ENCODE measurements around the gene DCDC2.
A peak's percentile ranks its signal among the peaks of the same experiment; 100 is the strongest.
"Not testable (repeated sequence)": the region's sequence is repeated elsewhere in the genome, so short reads cannot be mapped to it uniquely, and the experiment has no call there.

Gene DCDC2

DNA sequence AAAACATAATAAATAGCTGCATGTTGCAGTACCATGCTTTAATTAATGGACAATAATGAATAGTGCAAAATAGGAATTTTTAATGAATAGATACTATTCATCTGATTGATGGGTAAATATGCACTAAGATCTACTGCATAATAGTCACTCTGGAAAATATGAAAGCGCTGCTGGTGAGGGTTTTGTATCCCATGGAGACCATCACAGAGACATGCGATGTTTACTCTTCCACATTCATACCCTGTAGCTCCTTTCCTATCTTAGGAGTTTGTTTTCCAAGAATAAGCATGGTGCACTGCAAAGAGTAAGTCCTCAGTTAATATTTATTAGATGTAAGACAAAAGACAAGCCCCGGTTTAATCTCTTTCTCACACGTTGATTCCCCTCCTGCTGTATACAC is 150.4 kb downstream of the DCDC2 start:
- no peak for DNase-seq

DNA sequence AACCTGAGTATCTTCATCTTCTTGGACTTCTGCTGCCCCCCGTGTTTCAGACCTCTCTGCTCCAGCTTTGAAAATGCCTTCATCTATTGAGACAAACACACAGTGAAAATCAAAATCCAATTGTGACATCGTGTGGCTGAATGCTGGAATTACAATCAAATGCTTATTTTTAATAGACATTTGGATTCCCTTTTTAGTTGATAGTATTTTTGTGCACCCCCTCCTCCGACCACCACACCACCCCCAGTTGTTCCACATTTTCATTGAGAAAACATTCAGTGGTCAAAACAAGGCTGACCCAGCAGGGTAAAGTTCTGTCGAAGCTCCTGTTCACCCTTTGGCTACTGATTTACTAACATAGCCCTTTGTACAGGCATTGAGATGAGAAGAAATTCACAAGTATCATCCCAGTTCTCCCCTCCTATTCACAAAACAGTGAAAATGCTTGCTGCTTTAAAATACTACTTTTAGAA is 152.8 kb downstream of the DCDC2 start:
- peak; percentile 71 for DNase-seq

DNA sequence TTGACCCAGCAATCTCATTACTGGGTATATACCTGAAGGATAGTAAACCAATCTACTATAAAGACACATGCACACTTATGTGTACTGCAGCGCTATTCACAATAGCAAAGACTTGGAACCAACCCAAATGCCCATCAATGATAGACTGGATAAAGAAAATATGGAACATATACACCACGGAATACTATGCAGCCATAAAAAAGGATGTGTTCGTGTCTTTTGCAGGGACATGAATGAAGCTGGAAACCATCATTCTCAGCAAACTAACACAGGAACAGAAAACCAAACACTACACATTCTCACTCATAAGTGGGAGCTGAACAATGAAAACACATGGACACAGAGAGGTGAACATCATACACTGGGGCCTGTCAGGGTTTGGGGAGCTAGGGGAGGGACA is 153.7 kb downstream of the DCDC2 start:
- DNase-seq = not testable (repeated sequence)

DNA sequence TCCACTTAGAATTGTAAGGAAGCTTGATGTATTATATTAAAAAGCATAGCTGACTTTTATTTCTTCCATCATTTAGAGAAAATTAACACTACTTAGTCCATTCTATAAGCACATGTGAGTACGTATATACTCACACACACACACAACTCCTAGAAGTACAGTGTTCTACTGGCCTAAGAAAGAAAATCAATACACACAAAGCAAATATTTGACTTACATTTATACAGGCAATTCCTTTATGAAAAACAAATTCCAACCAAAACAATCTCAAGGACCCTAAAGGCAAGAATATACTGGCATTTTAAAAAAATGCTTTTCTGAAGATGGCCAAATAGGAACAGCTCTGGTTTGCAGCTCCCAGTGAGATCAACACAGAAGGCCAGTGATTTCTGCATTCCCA is 160.0 kb downstream of the DCDC2 start:
- DNase-seq = no peak

DNA sequence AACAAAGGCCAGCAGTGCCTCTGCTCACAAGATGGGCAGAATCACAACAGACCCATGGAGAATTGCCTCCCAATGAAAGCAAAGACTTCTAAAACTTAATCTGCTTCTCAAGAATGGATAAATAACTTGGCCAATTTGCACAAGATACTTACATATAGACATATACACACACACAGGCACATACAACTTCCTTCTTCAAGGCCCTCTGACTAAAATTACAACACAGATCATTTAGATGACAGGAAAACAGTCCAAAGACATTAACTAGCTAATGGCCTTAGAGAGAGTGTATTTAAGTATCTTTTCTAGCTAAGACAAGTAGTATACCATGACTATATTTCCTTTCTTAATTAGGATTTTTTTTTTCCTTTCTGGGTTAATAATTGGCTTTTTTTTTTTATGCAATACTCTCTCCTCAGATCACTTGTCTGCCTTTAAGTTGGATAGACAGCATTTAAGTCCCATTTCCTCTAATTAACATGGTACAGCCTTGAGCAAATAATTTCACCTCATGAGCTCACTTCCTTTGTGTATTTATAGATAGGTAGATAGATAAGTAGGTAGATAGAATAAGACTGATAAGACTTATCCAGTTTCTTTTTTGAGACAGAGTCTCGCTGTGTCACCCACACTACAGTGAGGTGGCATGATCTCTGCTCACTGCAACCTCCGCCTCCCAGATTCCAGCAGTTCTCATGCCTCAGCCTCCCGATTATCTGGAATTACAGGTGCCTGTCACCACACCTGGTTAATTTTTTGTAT is 161.8 kb downstream of the DCDC2 start:
- DNase-seq = no peak

DNA sequence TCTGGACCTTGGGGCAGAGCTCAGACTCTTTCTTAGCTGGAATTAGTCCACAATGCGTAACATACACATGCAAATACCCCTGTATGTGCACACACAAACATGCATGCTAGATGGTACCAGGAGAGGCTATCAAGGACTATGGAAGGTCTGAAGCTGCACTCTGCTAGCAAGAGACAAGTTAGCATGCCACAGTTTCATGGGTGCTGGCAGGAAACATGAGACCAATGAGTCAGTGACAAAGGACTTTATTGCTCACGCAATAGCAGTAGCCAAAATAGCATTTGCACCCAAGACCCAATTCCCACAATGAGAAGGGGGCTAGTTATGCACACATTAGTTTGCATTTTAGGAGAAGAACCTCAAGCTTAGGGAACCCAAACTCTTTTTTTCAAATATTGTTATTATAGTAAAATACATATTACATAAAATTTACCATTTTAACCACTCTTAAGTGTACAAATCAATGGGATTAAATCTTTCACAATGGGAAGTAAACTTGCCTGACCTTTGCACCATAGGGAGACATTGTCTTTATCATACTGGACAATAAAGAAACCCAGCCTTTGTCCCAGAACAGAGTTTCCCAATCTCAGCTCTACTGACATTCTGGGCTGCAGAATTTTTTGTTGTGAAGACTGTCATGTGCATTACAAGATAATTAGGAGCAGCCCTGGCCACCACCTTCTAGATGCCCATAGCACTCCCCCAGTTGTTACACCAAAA is 162.7 kb downstream of the DCDC2 start:
- DNase-seq = no peak

DNA sequence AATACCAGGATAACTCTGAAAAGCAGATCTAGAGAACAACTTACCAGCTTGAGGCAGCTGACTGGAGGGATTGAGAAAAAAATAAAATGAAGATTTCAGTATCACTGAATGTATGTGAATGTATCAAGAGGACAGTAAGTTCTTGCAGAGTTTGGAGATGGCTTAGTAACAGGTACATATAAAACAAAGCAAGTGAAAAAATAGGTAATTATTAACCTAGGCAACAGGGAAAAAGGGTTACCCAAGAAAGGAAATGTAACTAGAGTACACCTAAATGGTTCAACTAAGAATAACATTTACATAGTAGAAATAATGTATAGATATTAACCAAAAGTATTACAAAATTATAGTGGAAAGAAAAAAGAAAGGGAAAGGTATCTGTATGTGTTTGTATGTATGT is 164.5 kb downstream of the DCDC2 start:
- DNase-seq = no peak

DNA sequence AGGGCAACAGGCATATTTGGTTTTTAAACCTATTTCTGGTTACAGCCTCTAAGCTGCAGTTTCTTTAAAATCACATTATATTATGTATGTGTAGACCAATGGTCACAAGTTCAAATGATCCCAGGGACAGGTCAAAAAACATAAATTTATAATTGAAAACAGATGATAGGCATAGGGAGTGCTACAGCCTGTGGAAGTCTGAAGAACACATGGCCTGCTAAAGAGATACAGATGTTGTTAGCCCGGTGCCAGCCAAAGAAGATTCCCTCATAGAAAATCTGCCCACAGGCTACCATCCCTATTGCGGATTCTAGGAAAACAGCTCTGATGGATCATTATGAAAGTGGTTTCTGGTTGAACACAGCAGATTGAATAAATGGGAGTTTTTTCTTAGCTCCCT is 166.5 kb downstream of the DCDC2 start:
- no peak for DNase-seq

DNA sequence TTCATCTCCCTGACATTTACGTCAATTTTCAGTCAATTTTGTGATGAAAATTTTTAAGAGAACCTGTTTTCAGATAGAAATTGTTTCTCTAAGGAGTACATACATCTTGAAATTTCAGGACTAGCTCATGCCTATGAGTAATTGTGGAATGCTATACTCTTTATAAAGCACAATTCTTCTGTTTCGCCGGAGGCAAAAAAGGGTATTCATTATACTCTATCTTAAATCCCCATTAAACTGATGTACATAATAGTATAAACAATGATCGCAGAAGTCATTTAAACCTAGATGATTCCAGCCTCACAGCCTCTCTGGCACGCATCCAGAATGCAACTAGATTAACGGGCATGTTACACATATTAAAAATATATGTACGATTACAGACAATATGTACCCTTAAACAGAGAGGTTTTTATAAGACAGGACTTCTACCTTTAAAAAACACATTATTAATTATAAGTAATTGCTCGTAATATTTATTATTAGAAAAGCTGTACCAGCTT is 169.2 kb downstream of the DCDC2 start:
- no peak for DNase-seq

DNA sequence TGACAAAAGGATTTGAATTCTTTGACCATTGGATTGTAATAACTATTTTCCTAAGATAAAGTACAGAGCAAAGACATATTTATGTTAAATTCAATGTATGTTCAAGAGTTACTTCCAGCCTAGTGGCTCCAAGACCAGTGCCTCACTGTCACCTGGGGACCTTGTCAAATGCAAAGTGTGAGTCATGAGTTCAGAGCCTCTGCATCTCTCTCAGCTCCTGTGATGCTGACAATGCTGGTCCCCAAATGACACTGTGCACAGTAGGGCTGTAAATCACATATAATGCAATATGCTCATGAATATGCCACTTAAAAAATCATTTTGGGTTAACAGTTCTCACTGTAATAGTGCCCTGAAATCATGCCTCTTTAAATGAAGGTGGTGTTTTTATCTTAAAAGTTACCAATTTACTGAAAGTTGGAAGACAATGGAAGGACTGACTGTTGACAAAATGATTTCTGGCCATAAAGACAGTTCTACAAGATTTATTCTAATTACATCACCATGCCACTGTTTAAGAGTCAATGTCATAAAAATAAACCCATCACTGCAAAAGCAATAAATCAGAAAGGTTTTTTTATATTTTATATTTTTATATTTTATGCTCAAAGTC is 169.8 kb downstream of the DCDC2 start:
- no peak for DNase-seq

DNA sequence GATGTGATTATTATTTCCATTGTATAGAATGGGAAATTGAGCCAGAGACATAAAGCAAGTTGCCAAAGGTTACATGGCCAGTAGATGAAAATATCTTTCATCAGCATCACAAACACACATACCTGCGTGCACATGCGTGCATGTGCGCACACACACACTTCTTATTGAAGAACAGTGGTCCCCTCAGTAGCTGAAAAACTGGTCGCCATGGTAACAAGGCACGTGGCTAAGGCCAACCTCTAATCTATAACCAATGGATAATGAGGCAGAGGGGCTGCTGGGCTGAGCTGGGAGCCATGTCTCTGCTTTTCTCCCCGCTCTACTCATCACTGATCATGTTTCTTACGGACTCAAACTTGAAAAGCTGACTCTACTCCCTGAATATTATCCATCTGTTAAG is 171.5 kb downstream of the DCDC2 start:
- no peak for DNase-seq

DNA sequence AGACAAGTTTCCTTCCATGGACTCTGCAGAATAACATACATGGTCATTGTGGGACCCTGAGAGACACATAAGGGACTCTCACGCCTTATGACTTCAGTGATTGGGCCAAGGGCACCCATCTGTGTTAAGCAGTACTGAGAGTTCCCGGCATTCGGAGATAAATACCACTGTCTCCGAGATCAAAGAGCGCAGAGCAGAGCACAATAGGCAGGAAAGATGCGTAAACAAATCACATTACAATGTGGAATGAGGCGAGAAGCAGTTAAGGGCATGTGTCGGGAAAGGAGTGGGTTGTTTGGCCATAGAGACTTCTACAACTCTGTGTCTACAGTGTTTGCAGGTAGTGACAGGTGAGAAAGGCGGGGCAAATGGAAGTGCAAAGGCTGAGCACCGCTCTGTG is 174.3 kb downstream of the DCDC2 start:
- DNase-seq = no peak

DNA sequence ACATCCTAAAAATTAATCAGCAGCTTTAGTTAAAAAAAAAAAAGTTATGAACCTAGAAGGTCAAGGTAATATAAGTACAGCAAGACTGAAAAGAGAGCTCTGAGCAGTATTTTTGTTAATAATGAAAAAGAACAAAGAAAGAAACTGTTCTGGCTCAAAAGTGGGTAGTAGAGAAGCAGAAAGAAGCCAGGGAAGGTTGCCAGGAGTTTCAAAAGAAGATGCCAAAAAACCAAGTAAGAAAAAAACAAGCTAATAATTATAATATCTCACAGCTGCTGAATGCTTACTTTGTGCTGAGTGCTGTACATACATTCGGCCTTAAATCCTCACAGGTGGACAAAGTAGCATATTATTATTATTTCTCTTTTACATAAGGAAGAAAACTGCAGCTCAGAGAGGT is 200.0 kb downstream of the DCDC2 start:
- DNase-seq = no peak

DNA sequence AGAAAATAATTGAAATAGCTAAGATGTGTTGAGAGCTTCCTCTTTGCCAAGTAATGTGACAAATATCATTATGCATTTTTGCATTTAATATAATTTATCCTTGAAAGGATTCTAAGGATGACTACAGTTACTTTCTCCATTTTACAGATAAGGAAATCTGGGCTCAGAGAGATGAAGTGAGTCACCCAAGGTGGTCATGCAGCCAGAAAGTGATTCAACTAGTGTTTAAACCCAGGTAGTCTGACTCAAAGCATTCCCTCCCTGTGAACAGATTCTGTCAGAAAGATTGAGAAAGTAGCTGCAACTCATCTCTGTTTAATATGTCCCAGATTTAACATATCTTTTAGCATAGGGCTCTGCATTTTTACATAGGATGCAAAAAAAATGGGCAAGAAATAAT is 203.7 kb downstream of the DCDC2 start:
- no peak for DNase-seq

DNA sequence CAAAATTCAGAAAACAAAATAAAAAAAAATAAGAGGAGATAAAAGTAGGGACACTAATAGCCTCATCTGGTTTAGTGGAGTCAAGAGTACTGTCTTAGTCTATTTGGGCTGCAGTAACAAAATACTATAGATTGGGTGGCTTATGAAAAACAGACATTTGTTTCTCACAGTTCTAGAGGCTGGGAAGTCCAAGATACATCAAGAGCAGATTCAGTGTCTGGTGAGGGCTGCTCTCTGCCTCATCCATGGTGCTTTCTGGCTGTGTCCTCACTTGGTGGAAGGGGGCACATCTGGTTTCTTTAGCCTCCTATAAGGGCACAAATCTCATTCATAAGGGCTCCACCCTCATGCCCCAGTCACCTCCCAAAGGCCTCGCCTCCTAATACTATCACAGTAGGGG is 205.8 kb downstream of the DCDC2 start:
- no peak for DNase-seq

DNA sequence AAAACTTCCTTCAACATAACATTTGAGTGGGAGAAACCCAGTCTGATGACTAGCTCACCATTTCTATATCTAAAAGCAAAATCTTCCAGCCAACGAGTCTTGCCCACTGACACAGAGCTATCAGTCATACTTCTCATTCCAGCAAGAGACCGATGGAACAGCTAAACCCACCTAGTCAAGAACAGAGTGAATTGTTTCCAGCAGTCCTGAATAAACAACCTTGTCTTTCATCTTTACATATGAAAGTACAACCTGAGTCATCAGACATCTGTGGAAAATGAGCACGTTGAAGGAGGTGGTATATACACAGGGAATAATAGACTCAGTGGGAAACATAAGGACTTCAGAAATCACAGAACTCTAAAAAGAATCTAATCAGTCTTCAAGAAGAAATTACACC is 208.0 kb downstream of the DCDC2 start:
- no peak for DNase-seq

DNA sequence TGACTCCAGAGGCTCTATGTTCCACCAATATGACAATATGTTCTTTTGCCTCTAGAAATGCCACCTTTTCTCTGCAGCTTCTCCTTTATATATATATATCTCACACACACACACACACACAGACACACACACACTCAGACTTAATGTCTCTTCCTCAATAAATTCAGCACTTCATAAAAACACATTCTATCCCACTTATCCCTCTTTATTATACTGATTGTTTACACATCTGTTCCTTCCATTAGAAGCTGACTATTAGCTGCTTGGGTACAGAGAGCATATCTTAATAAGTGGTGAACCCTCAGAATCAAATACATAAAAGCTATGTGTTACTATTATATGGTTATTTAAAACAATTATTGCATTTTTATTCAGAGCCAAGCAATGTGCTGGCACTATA is 208.6 kb downstream of the DCDC2 start:
- no peak for DNase-seq

DNA sequence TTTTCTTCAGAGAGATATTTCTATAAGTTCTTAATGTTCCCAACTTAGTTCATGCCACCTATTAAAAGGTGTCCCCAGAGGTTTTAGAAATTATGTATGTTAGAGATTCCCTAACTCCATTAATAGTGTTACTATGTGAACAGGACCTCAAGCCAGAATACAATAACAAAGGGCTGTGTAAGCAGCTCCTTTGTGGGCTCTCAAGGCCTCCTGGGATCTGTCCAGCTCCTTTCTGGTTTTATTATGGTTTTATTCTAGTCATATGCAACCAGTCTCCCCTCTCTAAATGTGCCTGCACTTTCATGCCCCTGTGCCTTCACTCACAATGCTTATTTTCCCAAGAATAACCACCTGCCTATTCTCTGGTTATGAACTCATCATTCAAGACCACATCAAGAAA is 209.2 kb downstream of the DCDC2 start:
- DNase-seq = no peak

DNA sequence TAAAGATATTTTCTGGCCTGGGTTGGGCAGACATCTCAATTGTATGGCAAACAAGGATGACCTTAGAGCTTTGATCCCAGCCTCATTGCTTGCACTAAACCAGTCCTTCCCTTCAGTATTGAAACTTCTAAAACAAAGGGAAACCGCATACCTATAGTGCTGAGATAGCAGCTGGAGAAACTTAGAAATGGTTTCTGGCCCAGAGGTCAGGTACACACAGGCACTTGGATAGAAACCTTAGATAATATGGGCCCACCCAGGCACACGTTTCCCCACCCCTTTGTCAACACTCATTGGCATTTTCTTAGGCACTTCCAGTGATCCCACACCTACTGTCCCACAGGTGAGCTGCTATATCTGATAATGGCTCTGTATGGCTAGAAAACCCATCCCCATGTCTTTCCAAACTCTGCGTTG is 209.7 kb downstream of the DCDC2 start:
- DNase-seq = no peak

DNA sequence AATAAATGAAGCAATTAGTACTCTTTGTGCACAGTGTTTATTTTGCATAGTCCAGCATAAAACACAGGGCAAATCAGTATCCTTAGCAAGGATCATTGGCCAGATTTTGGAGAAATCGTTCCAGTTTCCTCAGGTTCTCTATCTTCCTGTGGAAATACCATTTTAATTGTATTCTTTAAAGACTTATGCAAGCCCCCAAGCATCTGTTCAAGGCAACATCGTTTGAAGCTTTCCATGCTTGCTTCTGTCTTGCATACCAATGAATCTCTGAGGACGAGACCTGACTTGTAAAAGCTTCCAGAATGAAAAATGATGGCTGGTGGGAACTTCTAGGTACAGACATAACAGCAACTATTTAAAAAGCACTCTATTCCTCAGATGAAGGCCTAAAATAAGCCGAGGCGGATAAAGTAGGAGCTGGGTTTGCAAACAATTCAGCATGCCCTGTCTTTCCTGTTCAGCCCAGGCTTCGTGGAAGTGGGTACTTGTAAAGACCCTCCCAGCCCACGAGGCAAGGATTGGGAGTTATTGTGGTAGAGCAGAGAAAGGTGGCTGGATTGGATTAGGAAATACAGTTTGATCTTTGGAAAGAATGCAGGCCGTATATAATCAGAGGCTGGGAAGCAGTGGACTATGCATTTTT is 210.2 kb downstream of the DCDC2 start:
- no peak for DNase-seq

DNA sequence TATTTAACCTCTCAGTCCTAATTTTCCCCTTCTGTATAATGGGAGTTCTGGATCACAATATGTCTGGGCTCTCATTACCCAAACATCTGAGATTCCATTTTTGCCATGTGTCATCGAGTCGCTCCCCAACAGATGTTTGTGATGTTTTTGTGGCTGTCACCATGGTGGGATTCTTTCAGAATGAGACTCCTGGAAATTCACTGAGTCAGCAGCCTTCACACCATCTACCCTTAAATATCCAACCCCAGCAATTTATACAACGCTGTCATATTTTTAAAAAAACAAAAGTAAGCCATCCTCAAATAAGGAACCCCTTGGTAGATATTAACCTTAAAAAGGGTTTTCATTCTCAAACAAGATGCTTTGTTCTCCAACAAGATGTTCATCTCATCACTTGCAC is 211.0 kb downstream of the DCDC2 start:
- DNase-seq = no peak

DNA sequence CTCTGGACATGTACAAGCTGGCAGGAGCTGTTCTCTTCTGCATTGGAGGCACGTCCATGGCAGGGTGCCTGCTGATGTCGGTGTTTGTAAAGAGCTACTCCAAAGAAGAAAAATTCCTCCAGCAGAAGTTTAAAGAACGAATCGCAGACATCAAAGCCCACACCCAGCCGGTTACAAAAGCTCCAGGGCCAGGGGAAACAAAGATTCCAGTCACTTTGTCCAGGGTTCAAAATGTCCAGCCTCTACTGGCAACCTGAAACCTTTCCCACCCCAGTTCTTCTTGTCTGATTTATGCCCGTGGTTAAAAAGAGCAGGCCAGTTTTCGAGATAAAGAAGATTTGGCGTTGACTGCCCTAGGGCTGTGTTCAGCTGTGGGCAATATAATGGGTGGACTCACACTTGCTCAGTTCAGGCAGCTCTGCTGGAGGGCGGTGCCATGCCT is 212.1 kb downstream of the DCDC2 start:
- no peak for DNase-seq

DNA sequence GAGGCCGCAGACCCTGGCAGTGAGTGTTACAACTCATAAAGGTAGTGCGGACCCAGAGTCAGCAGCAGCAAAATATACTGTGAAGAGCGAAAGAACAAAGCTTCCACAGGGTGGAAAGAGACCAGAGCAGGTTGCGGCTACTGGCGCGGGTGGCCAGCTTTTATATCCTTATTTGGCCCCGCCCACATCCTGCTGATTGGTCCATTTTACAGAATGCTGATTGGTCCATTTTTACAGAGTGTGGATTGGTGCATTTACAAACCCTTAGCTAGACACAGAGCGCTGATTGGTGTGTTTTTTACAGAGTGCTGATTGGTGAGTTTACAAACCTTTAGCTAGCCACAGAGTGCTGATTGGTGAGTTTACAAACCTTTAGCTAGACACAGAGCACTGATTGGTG is 215.1 kb downstream of the DCDC2 start:
- not testable (repeated sequence) for DNase-seq

Measured in hematopoietic multipotent progenitor cell treated with erythropoietin and hydrocortisone succinate and interleukin-3 and kit ligand, for 4 days (in vitro differentiated cells).